GM12873 (cell line): ENCODE data around the gene VILL.

Experiments
- CTCF ChIP-seq: IDR thresholded peaks from 2 replicates; pipeline ENCODE4 v1.5.1; 2012; ENCODE audit warnings: low read depth, mild to moderate bottlenecking, moderate library complexity, low read length, control low read depth; ENCODE audit not compliant: insufficient read depth; ENCODE audit errors: missing control alignments

VILL gene

GRCh38 chr3:37990527-37990926 lies at the start of gene VILL:
Gene VILL, plus strand, starts transcription at chr3:37990786. Its CDS starts 2,887 bp downstream, at chr3:37993673.
- TF ChIP-seq CTCF, result no peak

- TF ChIP-seq CTCF, result no peak
Measured at GRCh38 chr3:37941608-37942508, 48.7 kb upstream of the VILL start.

- no peak for TF ChIP-seq CTCF
Measured at GRCh38 chr3:37942646-37943045, 47.9 kb upstream of the VILL start.

DNA sequence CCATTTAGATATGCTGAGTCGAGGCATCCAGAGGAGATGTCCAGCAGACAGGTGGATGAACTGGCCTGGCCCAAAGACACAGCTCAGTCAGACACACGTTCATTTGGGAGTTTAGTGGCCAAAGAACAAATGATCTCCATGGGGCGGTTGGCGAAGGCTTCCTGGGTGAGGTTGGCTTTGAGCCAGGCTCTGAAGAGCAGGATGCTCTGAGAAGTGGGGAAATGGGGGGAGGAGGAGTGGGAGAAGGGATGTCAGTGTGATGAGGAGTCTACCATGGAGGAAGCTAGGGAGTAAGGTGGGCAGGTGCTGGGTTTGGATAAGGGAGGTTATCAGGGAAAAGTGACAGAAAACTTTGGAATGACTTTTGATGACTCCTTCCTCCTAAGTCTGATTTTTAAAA lies 47.5 kb upstream of the VILL start:
- TF ChIP-seq CTCF, result no peak

GRCh38 chr3:37943631-37944314 lies 46.8 kb upstream of the VILL start:
- TF ChIP-seq CTCF, result no peak

- no peak for TF ChIP-seq CTCF
Measured at GRCh38 chr3:37944391-37944842, 46.2 kb upstream of the VILL start.

- TF ChIP-seq CTCF, result no peak
Measured at GRCh38 chr3:37945156-37945806, 45.3 kb upstream of the VILL start.
